Muscle of back (tissue), 11 donors: ENCODE results near the gene DMBT1. TPM values are rescaled to one million over a fixed set of nuclear protein-coding genes. Genes with fewer than 3 reads are reported as not detected.

Experiments
- DNase-seq, 3 donors: peaks; one replicate each; pipeline versions ENCODE4 v3.0.0 to v3.0.0-alpha.2; 2013
- polyA plus RNA-seq, 10 donors: library from polyadenylated mRNA; unstranded; fragments of 120-200 nt; gene quantifications; one replicate each; pipeline ENCODE4 v1.2.1, GENCODE V29; 2013; ENCODE audit not compliant: insufficient read length in 10 of 10

The DMBT1 gene
- polyA plus RNA-seq, 10 donors = 0.19 to 1.9 TPM; not detected in 8

GRCh38 chr10:122646511-122647382 is 86.2 kb downstream of the DMBT1 start:
- no peak for DNase-seq

DNA sequence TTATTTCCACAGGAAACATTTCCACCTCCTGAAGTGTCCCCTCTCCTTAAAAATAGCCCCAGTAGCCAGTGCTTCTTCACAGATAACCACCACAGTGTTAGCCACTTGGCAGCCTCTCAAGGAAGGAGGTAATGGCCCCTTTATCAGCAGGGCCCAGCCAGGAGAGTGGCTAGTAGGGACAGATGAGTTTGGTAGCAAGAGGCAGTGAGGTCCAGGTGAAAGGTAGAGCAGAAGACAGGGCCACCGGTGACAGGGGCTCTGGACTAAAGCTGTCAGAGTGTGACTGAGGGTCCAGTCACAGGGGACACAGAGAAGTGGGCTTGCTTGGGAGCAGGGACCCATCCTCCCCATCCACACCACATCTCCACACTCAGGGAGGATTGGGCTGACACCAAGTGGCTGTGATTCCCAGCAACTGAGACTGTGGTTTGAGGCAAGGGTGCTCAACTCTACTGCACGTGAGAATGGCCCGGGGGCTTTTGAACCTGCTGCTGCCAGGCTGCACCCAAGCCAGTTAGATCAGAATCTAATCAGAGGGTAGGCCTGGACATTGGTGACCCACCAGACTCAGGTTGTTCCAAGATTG is 86.9 kb downstream of the DMBT1 start:
- DNase-seq = no peak

DNA sequence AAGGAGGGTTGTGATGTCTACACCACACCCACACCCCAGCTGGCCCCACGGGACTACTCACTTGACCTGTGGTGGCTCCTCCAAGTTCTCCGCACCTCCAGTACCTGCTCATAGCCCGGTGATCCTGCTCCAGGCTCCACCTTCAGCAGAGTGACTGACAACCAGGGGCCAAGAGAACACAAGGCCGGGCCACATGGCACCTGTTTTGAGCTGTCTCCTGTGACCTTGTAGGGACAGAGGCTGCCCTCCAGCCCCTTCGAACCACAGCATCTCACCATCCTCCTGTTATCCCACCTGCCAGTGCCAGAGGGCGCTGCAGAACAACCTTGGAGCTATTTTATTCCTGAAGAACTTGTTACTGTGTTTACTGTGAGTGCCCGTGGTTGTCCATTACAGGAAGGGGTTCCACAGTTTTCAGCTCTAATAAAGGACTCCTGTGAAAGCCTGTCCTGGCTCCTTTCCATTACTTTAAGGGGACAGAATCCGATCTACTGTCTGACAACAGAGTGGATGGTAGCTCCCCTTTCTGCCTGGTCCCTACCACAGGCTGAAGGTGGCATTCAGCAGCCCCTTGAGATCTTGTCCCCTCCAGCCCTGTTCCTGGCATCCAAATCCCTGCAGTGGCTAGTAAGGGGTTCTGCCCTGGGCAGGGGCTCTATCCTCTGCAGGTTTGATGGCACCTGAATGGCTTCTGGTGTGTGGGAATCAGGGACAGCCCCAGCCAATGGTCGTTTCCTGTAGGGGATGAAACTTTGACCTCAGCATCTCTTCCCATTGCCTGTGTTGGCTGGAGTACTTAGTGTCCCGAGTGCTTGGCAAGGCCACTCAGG is 88.3 kb downstream of the DMBT1 start:
- DNase-seq = peak; percentile 9 to 39 (median 11)

DNA sequence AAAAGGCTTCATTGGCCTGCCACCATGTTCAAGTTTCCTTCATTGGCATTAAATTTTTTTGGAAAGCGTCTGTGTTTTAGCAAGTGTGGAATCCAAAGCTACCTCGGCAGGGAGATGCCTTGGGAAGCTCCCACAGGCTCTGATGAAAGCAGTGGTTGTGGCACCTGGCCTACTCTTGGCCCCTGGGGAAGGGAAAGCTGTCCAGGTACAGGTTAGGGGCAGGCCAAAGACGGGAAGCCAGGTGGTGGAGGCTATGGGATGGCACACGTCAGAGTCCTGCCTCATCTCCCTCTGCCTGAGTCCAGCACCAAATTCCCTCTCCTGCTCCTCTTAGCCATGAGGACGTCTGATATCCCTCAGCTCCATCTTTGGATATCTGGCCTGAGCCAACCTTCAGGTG is 89.3 kb downstream of the DMBT1 start:
- no peak for DNase-seq

DNA sequence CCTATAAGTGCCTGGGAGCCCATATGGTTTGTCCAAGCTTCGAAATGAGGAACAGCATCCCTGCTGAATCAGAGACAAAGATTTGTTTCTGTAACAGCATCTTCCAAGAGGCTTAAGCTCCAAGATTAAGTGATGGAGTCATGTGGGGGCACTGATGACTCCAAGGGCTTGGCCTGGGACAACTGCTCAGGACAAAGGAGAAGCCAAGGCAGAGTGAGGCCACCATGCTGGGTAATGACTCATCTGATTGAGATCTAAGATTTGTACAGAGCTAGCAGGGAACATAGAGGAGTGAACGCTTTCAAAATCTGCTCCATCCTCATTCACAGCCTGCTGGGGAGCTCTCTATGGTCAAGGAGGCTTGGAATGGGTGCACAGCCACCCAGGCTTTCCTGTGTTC is 89.8 kb downstream of the DMBT1 start:
- DNase-seq = no peak

GRCh38 chr10:122655524-122656307 is 95.2 kb downstream of the DMBT1 start:
- no peak for DNase-seq

GRCh38 chr10:122656308-122656705 is 95.8 kb downstream of the DMBT1 start:
- no peak for DNase-seq

DNA sequence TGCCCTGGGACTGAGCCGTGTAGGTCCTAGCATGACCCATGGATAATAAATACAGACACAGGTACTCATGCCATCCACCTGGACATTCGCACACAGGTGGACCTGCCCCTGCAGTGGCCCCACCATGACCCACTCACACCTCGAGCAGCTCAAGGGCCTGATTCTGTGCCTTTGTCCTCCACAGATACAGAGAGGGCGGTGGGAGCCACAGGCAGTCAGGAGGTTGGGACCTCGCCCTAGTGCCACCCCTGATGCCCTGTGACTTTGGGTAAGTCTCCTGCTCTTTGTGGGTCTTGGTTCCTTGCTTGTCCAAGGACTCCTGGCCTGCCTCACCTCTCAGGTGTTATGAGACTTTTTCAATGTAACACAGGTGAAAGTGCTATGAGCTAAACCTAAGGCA is 96.2 kb downstream of the DMBT1 start:
- DNase-seq = no peak

- no peak for DNase-seq
Measured at GRCh38 chr10:122657255-122657654, 96.7 kb downstream of the DMBT1 start.

- no peak for DNase-seq
Measured at GRCh38 chr10:122657729-122658128, 97.2 kb downstream of the DMBT1 start.

DNA sequence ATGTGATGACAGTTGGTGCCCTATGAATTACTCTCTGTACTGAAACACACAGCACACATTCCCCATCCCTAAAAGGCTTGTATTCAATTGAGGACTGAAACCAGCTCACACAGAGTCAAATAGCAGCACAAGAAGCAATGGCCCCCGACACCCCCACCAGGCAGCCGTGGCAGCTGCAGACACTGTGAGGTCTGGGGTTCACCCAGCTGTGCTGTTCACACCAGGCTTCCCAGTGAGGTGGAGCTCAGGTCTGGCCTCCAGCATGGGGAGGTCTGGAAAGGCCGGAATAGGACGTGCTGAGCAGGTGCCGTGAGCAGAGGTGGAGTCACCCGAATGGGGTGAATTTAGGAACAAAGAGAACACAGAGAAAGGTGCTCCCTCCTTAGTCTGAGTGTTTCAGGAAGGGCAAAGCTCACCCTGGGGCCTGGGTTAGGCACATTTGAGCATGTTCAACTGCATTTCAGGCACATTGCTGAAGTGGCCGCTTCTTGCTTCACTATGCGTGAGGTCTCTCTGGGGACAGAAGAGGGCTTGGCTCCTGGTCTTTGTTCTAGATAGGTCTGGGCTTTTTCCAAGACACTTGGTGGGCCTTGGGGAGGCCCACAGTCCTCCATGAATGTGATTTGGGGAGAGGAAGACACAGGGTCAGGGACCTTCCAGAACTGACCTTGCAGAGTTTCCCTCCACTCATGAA is 97.9 kb downstream of the DMBT1 start:
- no peak for DNase-seq

DNA sequence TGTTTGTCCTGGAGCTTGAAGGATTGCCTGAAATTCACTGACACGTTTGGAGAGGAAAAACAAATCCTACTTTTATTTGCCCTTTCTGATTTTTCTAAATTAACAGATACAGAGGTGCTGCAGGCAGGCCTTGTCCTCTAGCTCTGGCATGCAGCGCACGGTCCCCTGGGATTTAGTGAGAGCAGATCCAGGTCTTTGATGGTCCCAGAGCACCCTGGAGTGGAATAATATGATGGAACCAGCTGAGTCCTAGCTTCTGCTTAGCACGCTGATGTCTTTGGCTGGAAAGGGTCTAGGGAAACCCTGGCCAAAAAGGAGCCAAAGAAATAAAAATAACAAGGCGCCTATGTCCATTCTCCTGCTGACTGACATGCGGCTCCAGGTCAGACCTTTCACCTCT is 98.6 kb downstream of the DMBT1 start:
- DNase-seq = no peak

GRCh38 chr10:122659651-122660050 is 99.1 kb downstream of the DMBT1 start:
- DNase-seq = no peak

- no peak for DNase-seq
Measured at GRCh38 chr10:122660696-122661095, 100.1 kb downstream of the DMBT1 start.

DNA sequence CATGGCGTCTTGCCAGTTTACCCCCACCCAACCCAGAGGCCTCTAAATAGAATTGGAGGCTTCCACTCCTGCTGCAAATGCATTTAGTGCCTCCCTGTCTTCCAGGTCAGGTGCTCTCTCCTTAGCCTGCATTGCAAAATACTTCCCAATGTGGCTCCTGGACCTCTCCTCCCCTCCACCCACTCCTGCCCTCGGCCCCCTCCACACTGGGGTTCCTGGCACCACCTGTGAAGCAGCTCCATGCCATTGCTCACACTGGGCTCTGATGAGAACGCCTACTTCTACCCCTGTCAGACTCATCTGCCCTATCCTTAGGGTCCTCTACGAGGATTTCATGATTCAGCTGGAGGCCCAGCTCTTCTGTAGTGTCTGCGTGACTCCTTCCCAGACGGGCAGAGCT is 101.7 kb downstream of the DMBT1 start:
- DNase-seq = no peak

- no peak for DNase-seq
Measured at GRCh38 chr10:122663516-122664130, 103.1 kb downstream of the DMBT1 start.

GRCh38 chr10:122664501-122664900 is 103.9 kb downstream of the DMBT1 start:
- no peak for DNase-seq

GRCh38 chr10:122665329-122665860 is 104.8 kb downstream of the DMBT1 start:
- no peak for DNase-seq

- DNase-seq = no peak
Measured at GRCh38 chr10:122665946-122666345, 105.4 kb downstream of the DMBT1 start.

DNA sequence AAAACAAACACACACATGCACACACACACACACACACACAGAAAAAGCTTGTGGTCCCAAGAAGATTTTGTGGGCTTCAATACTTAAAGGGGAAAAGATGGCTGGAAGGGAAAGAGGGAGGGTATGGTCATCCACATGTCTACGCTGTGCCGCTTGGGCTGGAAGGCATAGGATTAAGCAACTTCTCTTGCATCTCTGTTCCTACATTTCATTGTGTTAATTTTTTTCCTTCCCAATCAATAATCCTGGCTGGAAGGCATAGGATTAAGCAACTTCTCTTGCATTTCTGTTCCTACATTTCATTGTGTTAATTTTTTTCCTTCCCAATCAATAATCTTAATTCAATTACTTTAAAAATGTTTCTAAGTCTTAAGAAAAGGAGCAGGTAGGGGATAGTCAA is 108.5 kb downstream of the DMBT1 start:
- no peak for DNase-seq
